HepG2 (cell line): ENCODE measurements around the gene ESAM. TPM values are rescaled to one million over a fixed set of nuclear protein-coding genes. Genes with fewer than 3 reads are reported as not detected.
A peak's percentile ranks its signal among the peaks of the same experiment; 100 is the strongest.

ENCODE experiments used
- ATAC-seq: fragments of 200-7000 bp; cut with Tn5 transposase; 3 replicates; pipeline ENCODE4 v1.9.1; 2020; ENCODE audit warnings: mild to moderate bottlenecking, moderate library complexity
- BruUV-seq: library from RNA; stranded (reverse); fragments of 400-500 nt; replicated peaks from 2 replicates; lab custom pipeline; 2021; lab: Mats Ljungman, UMichigan
- CTCF ChIA-PET: fragments of 300-600 bp; formaldehyde crosslinking; extraction: SDS; loops from one replicate; lab custom pipeline; 2021; ENCODE audit warnings: low total read pairs, inconsistent platforms, low intra/inter-chr PET ratio; lab: Yijun Ruan, JAX
- POLR2A ChIA-PET: fragments of 350-600 bp; sonication (Branson Sonifier 250); formaldehyde crosslinking; loops from one replicate; lab custom pipeline; 2020; ENCODE audit warnings: antibody characterized with exemption, inconsistent platforms; lab: Yijun Ruan, JAX
- DNase-seq: peaks from one replicate; pipeline ENCODE4 v3.0.0-alpha.2; 2015; ENCODE audit warnings: low spot score
- FAIRE-seq: peaks from 3 replicates; lab custom pipeline; 2011; peaks lifted over from hg19 to GRCh38; lab: Jason Lieb, UNC
- H2AFZ ChIP-seq: one replicate; pipeline ENCODE4 v1.6.1; 2011; ENCODE audit warnings: low read length, inconsistent platforms
- H3K27ac ChIP-seq: fragments of 300-600 bp; 3 replicates; pipeline ENCODE4 v1.8.0; 2011; ENCODE audit warnings: mixed run types, mild to moderate bottlenecking, mixed read lengths, low read length, inconsistent platforms; ENCODE audit not compliant: insufficient read depth; ENCODE audit errors: extremely low read length
- H3K27me3 ChIP-seq, 2 experiments: fragments of 200-600 bp in 1 of 2; 2 replicates in 1 of 2; 3 replicates in 1 of 2; pipeline versions ENCODE4 v1.6.0 to v1.8.0; 2011; ENCODE audit warnings: low read length in 2 of 2, mild to moderate bottlenecking in 2 of 2, moderate library complexity in 2 of 2, inconsistent platforms in 1 of 2; ENCODE audit not compliant: insufficient read depth in 2 of 2, control insufficient read depth in 1 of 2
- H3K36me3 ChIP-seq, 2 experiments: fragments of 200-600 bp in 1 of 2; replicated peaks in 1 of 2; 2 replicates in 1 of 2; 3 replicates in 1 of 2; pipeline versions ENCODE4 v1.5.1 to v1.8.0; 2011; ENCODE audit warnings: low read length in 2 of 2, inconsistent platforms in 1 of 2; ENCODE audit not compliant: insufficient read depth in 2 of 2, control insufficient read depth in 1 of 2
- H3K4me1 ChIP-seq: 2 replicates; pipeline ENCODE4 v1.5.1; 2012; ENCODE audit warnings: low read length, inconsistent platforms; ENCODE audit not compliant: insufficient read depth
- H3K4me2 ChIP-seq: 2 replicates; pipeline ENCODE4 v1.6.0; 2011; ENCODE audit warnings: low read depth, low read length, inconsistent platforms
- H3K4me3 ChIP-seq, 3 experiments: fragments of 200-600 bp in 1 of 3; sonication (generic), shearing (Covaris generic) in 1 of 3; replicated peaks in 1 of 3; 2 replicates each; pipeline ENCODE4 v1.5.1; 2011 to 2016; ENCODE audit warnings: low read length in 3 of 3, inconsistent platforms in 2 of 3, low read depth in 2 of 3, mild to moderate bottlenecking in 2 of 3, control low read depth in 1 of 3, mixed read lengths in 1 of 3; ENCODE audit not compliant: insufficient read depth in 1 of 3
- H3K79me2 ChIP-seq: one replicate; pipeline ENCODE4 v1.6.1; 2011; ENCODE audit warnings: low read length, inconsistent platforms; ENCODE audit not compliant: insufficient read depth
- H3K9ac ChIP-seq: 2 replicates; pipeline ENCODE4 v1.6.0; 2011; ENCODE audit warnings: mild to moderate bottlenecking, low read depth, low read length, inconsistent platforms; ENCODE audit not compliant: insufficient read depth
- H3K9me3 ChIP-seq: 2 replicates; pipeline ENCODE4 v1.5.1; 2012; ENCODE audit warnings: mild to moderate bottlenecking, low read length
- H4K20me1 ChIP-seq: 2 replicates; pipeline ENCODE4 v1.6.0; 2011; ENCODE audit warnings: inconsistent platforms, mild to moderate bottlenecking, low read length, moderate library complexity; ENCODE audit not compliant: insufficient read depth
- HMGXB4 ChIP-seq, 2 experiments: sonication (generic) in 1 of 2; formaldehyde crosslinking in 1 of 2; IDR thresholded peaks; 2 replicates each; pipeline versions ENCODE4 v1.4.0 to v1.6.1; 2018 to 2020; ENCODE audit warnings: missing genetic modification reagents in 2 of 2, borderline replicate concordance in 1 of 2, low read depth in 1 of 2, mild to moderate bottlenecking in 1 of 2, missing biosample characterization in 1 of 2
- KDM2A ChIP-seq: sonication (generic); formaldehyde crosslinking; IDR thresholded peaks from 2 replicates; pipeline ENCODE4 v1.4.0; 2020; ENCODE audit warnings: low read depth, missing genetic modification reagents, borderline replicate concordance
- LCORL ChIP-seq, 2 experiments: fragments of 450-650 bp in 1 of 2; sonication (generic) in 1 of 2; formaldehyde crosslinking in 1 of 2; IDR thresholded peaks; 2 replicates each; pipeline versions ENCODE4 v1.5.0 to v1.6.1; 2017 to 2020; ENCODE audit warnings: antibody characterized with exemption in 1 of 2, missing genetic modification reagents in 1 of 2
- RFX5 ChIP-seq: IDR thresholded peaks from 2 replicates; pipeline ENCODE4 v1.6.1; 2011; ENCODE audit warnings: low read depth, low read length, improper control_type of control experiment
- ZBTB7B ChIP-seq: sonication (generic); formaldehyde crosslinking; IDR thresholded peaks from 2 replicates; pipeline ENCODE4 v1.4.0; 2020; ENCODE audit warnings: missing genetic modification reagents
- ZNF501 ChIP-seq: sonication (generic); formaldehyde crosslinking; IDR thresholded peaks from 2 replicates; pipeline ENCODE4 v1.5.1; 2020; ENCODE audit warnings: mild to moderate bottlenecking, moderate library complexity, missing genetic modification reagents
- WGBS: methylation state at CpG from one replicate; pipeline ENCODE4 v1.1.6; 2017; ENCODE audit warnings: low lambda C conversion rate; 5-methylcytosine and 5-hydroxymethylcytosine counted together
- in situ Hi-C: cut with HindIII; loops from 2 replicates; pipeline ENCODE4 v1.10.0; 2017; ENCODE audit warnings: low pct_unique_long_range_greater_than_20kb; ENCODE audit not compliant: extremely low pct_ligation_motif_present
- intact Hi-C: fragments of 100-400 bp; cut with micrococcal nuclease; formaldehyde crosslinking; loops from one replicate; pipeline ENCODE4 v1.10.0; 2022; ENCODE audit not compliant: unreplicated experiment
- polyA plus RNA-seq, 8 experiments: library from polyadenylated mRNA; depleted of rRNA in 3 of 8; stranded (reverse) in 7 of 8; unstranded in 1 of 8; fragments of >200 nt; fragmentation: Illumina TruSeq in 4 of 8; extraction: Trizol in 4 of 8; gene quantifications; 2 replicates each; pipeline versions ENCODE4 v1.2.1 to v1.2.3, GENCODE V29; 2011 to 2016; ENCODE audit warnings: low read depth in 4 of 8, missing spikeins in 1 of 8, mixed read lengths in 1 of 8; ENCODE audit not compliant: insufficient read depth in 1 of 8
- total RNA-seq, 5 experiments: library from RNA; depleted of rRNA; stranded (reverse); fragments of >200 nt; fragmentation: Illumina TruSeq; extraction: Trizol; gene quantifications; 2 replicates each; pipeline ENCODE4 v1.2.3, GENCODE V29; 2016; ENCODE audit warnings: low read depth in 1 of 5
- TF ChIP-seq, protein P1 (sequence below): sonication (generic); formaldehyde crosslinking; IDR thresholded peaks from 2 replicates; pipeline ENCODE4 v1.5.0; 2020; ENCODE audit warnings: missing genetic modification reagents
- TF ChIP-seq, protein P2 (sequence below): sonication (generic); formaldehyde crosslinking; IDR thresholded peaks from 2 replicates; pipeline ENCODE4 v1.4.0; 2020; ENCODE audit warnings: mild to moderate bottlenecking, missing genetic modification reagents, borderline replicate concordance
- TF ChIP-seq, protein P3 (sequence below): sonication (generic); formaldehyde crosslinking; IDR thresholded peaks from 2 replicates; pipeline ENCODE4 v1.5.0; 2020; ENCODE audit warnings: mild to moderate bottlenecking, missing genetic modification reagents, borderline replicate concordance
- TF ChIP-seq, protein P4 (sequence below): sonication (generic); formaldehyde crosslinking; IDR thresholded peaks from 2 replicates; pipeline ENCODE4 v1.5.0; 2020; ENCODE audit warnings: mild to moderate bottlenecking, missing genetic modification reagents

Gene ESAM
- total and polyA plus RNA-seq, 2 of the 13 experiments (the other 11 are each of a cell fraction or from before 2014, with no cell fraction given), result 1.2 to 6.8 TPM

- intact Hi-C loops (loop anchor here (1.0 to 2.0 kb wide), 4 partner anchors 15 to 94 kb away; partner anchors contain the start of genes SIAE and SPA17), in situ Hi-C loops (loop anchor here (5.0 kb wide), 1 partner anchor 91 kb away; the partner anchor contains the start of genes SIAE and SPA17)
- no peaks in the 10 kb centered on the region for H3K9me3 ChIP-seq
- ATAC-seq, result peak; percentile 22
- ChIA-PET POLR2A (interaction anchor here (0.6 to 3.5 kb wide), 8 partner anchors 12 to 140 kb away, joined by 3 to 16 read pairs (median 8); partner anchors contain the start of genes MSANTD2, NRGN, SIAE and SPA17), CTCF (interaction anchor here (0.7 to 2.9 kb wide), 6 partner anchors 15 to 94 kb away, joined by 4 to 19 read pairs (median 13); partner anchors contain the start of gene SIAE)
- peak overlapping the region; percentile 60 to 89 (median 70) for H3K4me3 ChIP-seq
- peak; percentile 59 for FAIRE-seq
- no peak overlapping the region for H3K27ac ChIP-seq
- H3K4me1 ChIP-seq, result peaks cover 69% of the 10 kb centered on the region
- H2AFZ ChIP-seq, result no peak overlapping the region
- no peaks in the 10 kb centered on the region for H3K79me2 ChIP-seq
- BruUV-seq, result TSS peak; percentile 39
- H3K4me2 ChIP-seq, result peak overlapping the region; percentile 100
- H3K9ac ChIP-seq, result peak overlapping the region; percentile 53
- H3K36me3 ChIP-seq, result no peaks in the 10 kb centered on the region; a peak in 1 of 5 replicates
- WGBS, result 2% methylated on average over 21 of the region's 21 CpGs
- peaks cover 0 to 24% of the 10 kb centered on the region in 2 experiments; a peak in 4 of 5 replicates for H3K27me3 ChIP-seq
- no peaks in the 10 kb centered on the region for H4K20me1 ChIP-seq
- peak; percentile 72 for DNase-seq
- peak; percentile 47; the same call in 1 of the 2 replicates for TF ChIP-seq ZNF501 (CRISPR knock-in tag)
- peak; percentile 12; the same call in 1 of the 2 replicates for TF ChIP-seq KDM2A
- TF ChIP-seq LCORL (IDR thresholded peaks at IDR 0.05), result no peak
- TF ChIP-seq LCORL (CRISPR knock-in tag; IDR thresholded peaks at IDR 0.05), result 0 out of 2 replicates have a peak, but pooled peaks have one; percentile 46
- peak in 1 of 2 experiments; percentile 77; a peak in 1 of 4 replicates for TF ChIP-seq HMGXB4 (CRISPR knock-in tag; IDR thresholded peaks at IDR 0.05; ENCODE audit: borderline replicate concordance in 1 of 2, low read depth in 1 of 2)
- TF ChIP-seq, protein P1, sequence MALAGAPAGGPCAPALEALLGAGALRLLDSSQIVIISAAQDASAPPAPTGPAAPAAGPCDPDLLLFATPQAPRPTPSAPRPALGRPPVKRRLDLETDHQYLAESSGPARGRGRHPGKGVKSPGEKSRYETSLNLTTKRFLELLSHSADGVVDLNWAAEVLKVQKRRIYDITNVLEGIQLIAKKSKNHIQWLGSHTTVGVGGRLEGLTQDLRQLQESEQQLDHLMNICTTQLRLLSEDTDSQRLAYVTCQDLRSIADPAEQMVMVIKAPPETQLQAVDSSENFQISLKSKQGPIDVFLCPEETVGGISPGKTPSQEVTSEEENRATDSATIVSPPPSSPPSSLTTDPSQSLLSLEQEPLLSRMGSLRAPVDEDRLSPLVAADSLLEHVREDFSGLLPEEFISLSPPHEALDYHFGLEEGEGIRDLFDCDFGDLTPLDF (CRISPR knock-in tag), result peak; percentile 38; the same call in 1 of the 2 replicates
- TF ChIP-seq, protein P2, sequence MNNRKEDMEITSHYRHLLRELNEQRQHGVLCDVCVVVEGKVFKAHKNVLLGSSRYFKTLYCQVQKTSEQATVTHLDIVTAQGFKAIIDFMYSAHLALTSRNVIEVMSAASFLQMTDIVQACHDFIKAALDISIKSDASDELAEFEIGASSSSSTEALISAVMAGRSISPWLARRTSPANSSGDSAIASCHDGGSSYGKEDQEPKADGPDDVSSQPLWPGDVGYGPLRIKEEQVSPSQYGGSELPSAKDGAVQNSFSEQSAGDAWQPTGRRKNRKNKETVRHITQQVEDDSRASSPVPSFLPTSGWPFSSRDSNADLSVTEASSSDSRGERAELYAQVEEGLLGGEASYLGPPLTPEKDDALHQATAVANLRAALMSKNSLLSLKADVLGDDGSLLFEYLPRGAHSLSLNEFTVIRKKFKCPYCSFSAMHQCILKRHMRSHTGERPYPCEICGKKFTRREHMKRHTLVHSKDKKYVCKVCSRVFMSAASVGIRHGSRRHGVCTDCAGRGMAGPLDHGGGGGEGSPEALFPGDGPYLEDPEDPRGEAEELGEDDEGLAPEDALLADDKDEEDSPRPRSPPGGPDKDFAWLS (CRISPR knock-in tag), result no peak
- TF ChIP-seq, protein P3, sequence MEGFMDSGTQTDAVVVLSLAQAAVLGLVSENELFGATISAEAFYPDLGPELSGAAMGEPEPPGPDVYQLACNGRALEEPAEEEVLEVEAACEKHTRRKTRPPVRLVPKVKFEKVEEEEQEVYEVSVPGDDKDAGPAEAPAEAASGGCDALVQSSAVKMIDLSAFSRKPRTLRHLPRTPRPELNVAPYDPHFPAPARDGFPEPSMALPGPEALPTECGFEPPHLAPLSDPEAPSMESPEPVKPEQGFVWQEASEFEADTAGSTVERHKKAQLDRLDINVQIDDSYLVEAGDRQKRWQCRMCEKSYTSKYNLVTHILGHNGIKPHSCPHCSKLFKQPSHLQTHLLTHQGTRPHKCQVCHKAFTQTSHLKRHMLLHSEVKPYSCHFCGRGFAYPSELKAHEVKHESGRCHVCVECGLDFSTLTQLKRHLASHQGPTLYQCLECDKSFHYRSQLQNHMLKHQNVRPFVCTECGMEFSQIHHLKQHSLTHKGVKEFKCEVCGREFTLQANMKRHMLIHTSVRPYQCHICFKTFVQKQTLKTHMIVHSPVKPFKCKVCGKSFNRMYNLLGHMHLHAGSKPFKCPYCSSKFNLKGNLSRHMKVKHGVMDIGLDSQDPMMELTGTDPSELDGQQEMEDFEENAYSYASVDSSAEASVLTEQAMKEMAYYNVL, result 0 out of 2 replicates have a peak, but pooled peaks have one; percentile 54
- TF ChIP-seq RFX5, result no peak
- peak; percentile 68 for TF ChIP-seq ZBTB7B (CRISPR knock-in tag)
- TF ChIP-seq, protein P4, sequence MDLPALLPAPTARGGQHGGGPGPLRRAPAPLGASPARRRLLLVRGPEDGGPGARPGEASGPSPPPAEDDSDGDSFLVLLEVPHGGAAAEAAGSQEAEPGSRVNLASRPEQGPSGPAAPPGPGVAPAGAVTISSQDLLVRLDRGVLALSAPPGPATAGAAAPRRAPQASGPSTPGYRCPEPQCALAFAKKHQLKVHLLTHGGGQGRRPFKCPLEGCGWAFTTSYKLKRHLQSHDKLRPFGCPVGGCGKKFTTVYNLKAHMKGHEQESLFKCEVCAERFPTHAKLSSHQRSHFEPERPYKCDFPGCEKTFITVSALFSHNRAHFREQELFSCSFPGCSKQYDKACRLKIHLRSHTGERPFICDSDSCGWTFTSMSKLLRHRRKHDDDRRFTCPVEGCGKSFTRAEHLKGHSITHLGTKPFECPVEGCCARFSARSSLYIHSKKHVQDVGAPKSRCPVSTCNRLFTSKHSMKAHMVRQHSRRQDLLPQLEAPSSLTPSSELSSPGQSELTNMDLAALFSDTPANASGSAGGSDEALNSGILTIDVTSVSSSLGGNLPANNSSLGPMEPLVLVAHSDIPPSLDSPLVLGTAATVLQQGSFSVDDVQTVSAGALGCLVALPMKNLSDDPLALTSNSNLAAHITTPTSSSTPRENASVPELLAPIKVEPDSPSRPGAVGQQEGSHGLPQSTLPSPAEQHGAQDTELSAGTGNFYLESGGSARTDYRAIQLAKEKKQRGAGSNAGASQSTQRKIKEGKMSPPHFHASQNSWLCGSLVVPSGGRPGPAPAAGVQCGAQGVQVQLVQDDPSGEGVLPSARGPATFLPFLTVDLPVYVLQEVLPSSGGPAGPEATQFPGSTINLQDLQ (CRISPR knock-in tag), result peak; percentile 82; the same call in 1 of the 2 replicates
These were observed 1.3 kb upstream of the ESAM start for GRCh38 chr11:124763156-124763947.
